Measurements from ENCODE around the gene PLEKHB1.

The PLEKHB1 gene

DNA sequence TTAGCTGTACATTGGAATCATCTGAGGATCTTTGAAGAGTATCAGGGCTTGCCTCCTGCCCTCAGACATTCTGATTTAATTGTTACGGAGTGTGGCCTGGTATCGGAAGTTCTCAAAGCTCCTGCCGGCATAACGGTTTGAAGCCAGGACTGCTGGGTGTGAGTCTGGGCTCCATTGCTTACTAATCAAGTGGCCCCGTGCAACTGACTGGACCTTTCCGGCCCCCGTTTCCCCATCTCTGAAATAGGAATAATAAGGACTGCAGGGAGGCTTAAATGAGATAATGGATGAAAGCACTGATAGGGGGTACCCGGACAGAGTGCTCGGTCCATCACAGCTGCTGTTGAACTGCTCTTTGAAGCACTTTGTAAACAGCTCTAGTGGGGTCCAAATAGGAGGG is 1.7 kb downstream of the PLEKHB1 start:
- Histone ChIP-seq H3K9me2 (replicated peaks; ENCODE audit: control insufficient read depth, low read length) (no peaks in the 10 kb centered on the region), H3F3A (ENCODE audit: control insufficient read depth, insufficient read depth) (no peaks in the 10 kb centered on the region), H3K9me3 (ENCODE audit: control insufficient read depth, insufficient read depth, low read length) (no peaks in the 10 kb centered on the region), H3K27ac (ENCODE audit: low read depth, low read length) (no peak overlapping the region), H3K27me3 (ENCODE audit: control insufficient read depth, low read length) (peaks cover 15% of the 10 kb centered on the region), H3K4me3 (ENCODE audit: low read length) (peak overlapping the region; percentile 56), H4K20me1 (ENCODE audit: control insufficient read depth, insufficient read depth, low read depth, low read length) (no peaks in the 10 kb centered on the region), H3K79me2 (ENCODE audit: control insufficient read depth, low read length) (no peaks in the 10 kb centered on the region), H3K4me1 (ENCODE audit: control insufficient read depth, low read length) (peaks cover 31% of the 10 kb centered on the region), H3K4me2 (ENCODE audit: low read length) (peak overlapping the region; percentile 67), H3K36me3 (ENCODE audit: control insufficient read depth, low read length) (no peaks in the 10 kb centered on the region)
- TF ChIP-seq, protein P1, sequence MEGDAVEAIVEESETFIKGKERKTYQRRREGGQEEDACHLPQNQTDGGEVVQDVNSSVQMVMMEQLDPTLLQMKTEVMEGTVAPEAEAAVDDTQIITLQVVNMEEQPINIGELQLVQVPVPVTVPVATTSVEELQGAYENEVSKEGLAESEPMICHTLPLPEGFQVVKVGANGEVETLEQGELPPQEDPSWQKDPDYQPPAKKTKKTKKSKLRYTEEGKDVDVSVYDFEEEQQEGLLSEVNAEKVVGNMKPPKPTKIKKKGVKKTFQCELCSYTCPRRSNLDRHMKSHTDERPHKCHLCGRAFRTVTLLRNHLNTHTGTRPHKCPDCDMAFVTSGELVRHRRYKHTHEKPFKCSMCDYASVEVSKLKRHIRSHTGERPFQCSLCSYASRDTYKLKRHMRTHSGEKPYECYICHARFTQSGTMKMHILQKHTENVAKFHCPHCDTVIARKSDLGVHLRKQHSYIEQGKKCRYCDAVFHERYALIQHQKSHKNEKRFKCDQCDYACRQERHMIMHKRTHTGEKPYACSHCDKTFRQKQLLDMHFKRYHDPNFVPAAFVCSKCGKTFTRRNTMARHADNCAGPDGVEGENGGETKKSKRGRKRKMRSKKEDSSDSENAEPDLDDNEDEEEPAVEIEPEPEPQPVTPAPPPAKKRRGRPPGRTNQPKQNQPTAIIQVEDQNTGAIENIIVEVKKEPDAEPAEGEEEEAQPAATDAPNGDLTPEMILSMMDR (IDR thresholded peaks at IDR 0.05; ENCODE audit: low read depth, low read length, poor library complexity, severe bottlenecking), result no peak
- TF ChIP-seq EZH2phosphoT487 (IDR thresholded peaks at IDR 0.05; ENCODE audit: borderline replicate concordance, low read length), result no peak

DNA sequence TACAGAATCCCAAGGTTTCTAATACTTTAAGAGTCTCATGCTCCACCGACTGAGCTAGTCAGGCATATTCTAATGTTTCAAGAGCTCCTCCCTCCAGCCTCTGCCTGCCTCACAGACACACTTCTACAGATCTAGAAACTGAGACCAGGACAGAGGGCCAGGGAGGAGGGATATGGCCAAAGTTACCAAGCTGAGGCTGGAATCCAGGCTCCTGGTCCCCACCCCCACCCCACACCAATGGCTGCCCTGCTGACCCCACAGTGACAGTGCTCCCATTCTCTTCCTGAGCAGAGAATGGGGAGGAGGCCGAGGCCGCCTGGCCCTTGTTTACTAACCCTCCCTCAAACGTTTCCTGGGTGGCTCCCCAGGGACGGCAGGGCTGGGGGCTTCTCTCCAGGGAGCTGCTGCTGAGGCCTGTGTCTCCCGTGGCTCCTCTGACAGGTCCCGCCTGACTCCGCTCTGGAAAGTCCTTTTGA is 2.2 kb downstream of the PLEKHB1 start:
- TF ChIP-seq, protein P1 (IDR thresholded peaks at IDR 0.05; ENCODE audit: low read depth, low read length, poor library complexity, severe bottlenecking), result no peak
- TF ChIP-seq EZH2phosphoT487 (IDR thresholded peaks at IDR 0.05; ENCODE audit: borderline replicate concordance, low read length), result no peak
- H3K4me3 ChIP-seq (ENCODE audit: low read length), result no peak overlapping the region
- H3K9me3 ChIP-seq (ENCODE audit: control insufficient read depth, insufficient read depth, low read length), result no peaks in the 10 kb centered on the region
- no peaks in the 10 kb centered on the region for H3K79me2 ChIP-seq (ENCODE audit: control insufficient read depth, low read length)
- H3K9me2 ChIP-seq (replicated peaks; ENCODE audit: control insufficient read depth, low read length), result no peaks in the 10 kb centered on the region
- H3K36me3 ChIP-seq (ENCODE audit: control insufficient read depth, low read length), result no peaks in the 10 kb centered on the region
- no peaks in the 10 kb centered on the region for H3F3A ChIP-seq (ENCODE audit: control insufficient read depth, insufficient read depth)
- peak overlapping the region; percentile 38 for H3K4me2 ChIP-seq (ENCODE audit: low read length)
- H3K27ac ChIP-seq (ENCODE audit: low read depth, low read length), result no peak overlapping the region
- no peaks in the 10 kb centered on the region for H4K20me1 ChIP-seq (ENCODE audit: control insufficient read depth, insufficient read depth, low read depth, low read length)
- peaks cover 15% of the 10 kb centered on the region for H3K27me3 ChIP-seq (ENCODE audit: control insufficient read depth, low read length)
- H3K4me1 ChIP-seq (ENCODE audit: control insufficient read depth, low read length), result peaks cover 31% of the 10 kb centered on the region

DNA sequence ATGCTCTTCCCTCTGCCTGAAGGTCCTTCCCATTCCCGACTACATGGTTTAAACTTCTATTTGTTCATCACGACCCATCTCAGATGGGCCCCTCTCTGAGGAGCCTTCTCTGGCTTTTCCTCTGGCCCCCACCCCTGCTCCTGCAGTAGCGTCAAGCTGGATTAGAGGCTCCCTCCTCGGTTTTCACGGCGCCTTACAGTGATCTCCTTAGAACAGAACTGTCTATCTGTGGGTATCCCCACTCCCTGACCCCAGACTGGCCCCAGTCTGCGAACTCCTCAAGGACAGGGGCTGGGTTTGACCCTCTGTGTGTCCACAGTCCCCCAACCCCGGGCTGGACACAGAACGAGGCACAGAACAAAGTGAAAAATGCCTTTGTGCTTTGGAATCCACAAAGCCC is 2.8 kb downstream of the PLEKHB1 start:
- Histone ChIP-seq H3K4me1 (ENCODE audit: control insufficient read depth, low read length) (peaks cover 31% of the 10 kb centered on the region), H3K4me3 (ENCODE audit: low read length) (no peak overlapping the region), H3K27ac (ENCODE audit: low read depth, low read length) (no peak overlapping the region), H3K9me3 (ENCODE audit: control insufficient read depth, insufficient read depth, low read length) (no peaks in the 10 kb centered on the region), H3K36me3 (ENCODE audit: control insufficient read depth, low read length) (no peaks in the 10 kb centered on the region), H3F3A (ENCODE audit: control insufficient read depth, insufficient read depth) (no peaks in the 10 kb centered on the region), H3K4me2 (ENCODE audit: low read length) (peak overlapping the region; percentile 38), H4K20me1 (ENCODE audit: control insufficient read depth, insufficient read depth, low read depth, low read length) (no peaks in the 10 kb centered on the region), H3K9me2 (replicated peaks; ENCODE audit: control insufficient read depth, low read length) (no peaks in the 10 kb centered on the region), H3K79me2 (ENCODE audit: control insufficient read depth, low read length) (no peaks in the 10 kb centered on the region), H3K27me3 (ENCODE audit: control insufficient read depth, low read length) (peaks cover 15% of the 10 kb centered on the region)
- TF ChIP-seq, protein P1 (IDR thresholded peaks at IDR 0.05; ENCODE audit: low read depth, low read length, poor library complexity, severe bottlenecking), result no peak

DNA sequence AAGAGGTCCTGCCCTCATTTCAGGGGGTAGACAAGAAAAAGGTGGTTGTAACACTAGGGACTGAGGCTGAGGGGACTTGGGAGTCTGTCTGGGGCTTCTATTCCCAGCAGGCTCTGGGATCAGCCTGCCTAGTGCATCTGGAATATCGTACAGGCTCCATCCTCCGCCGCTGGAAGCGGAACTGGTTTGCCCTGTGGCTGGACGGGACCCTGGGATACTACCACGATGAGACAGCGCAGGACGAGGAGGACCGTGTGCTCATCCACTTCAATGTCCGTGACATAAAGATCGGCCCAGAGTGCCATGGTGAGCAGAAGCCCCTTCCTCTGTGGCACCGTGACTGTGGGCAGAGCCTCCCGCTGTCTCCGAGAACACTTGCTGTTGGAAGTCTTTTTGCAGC is 4.0 kb downstream of the PLEKHB1 start:
- Histone ChIP-seq H3K36me3 (ENCODE audit: control insufficient read depth, low read length) (no peaks in the 10 kb centered on the region), H3K9me3 (ENCODE audit: control insufficient read depth, insufficient read depth, low read length) (no peaks in the 10 kb centered on the region), H3K27ac (ENCODE audit: low read depth, low read length) (no peak overlapping the region), H3K4me2 (ENCODE audit: low read length) (no peak overlapping the region), H3K79me2 (ENCODE audit: control insufficient read depth, low read length) (no peaks in the 10 kb centered on the region), H3K27me3 (ENCODE audit: control insufficient read depth, low read length) (peaks cover 11% of the 10 kb centered on the region), H3K4me3 (ENCODE audit: low read length) (no peak overlapping the region), H3K4me1 (ENCODE audit: control insufficient read depth, low read length) (peaks cover 31% of the 10 kb centered on the region), H3K9me2 (replicated peaks; ENCODE audit: control insufficient read depth, low read length) (no peaks in the 10 kb centered on the region), H3F3A (ENCODE audit: control insufficient read depth, insufficient read depth) (no peaks in the 10 kb centered on the region), H4K20me1 (ENCODE audit: control insufficient read depth, insufficient read depth, low read depth, low read length) (no peaks in the 10 kb centered on the region)
- TF ChIP-seq EZH2phosphoT487 (IDR thresholded peaks at IDR 0.05; ENCODE audit: borderline replicate concordance, low read length), result no peak
- TF ChIP-seq, protein P1 (IDR thresholded peaks at IDR 0.05; ENCODE audit: low read depth, low read length, poor library complexity, severe bottlenecking), result no peak
